NT2/D1 (cell line): Measurements from ENCODE around the gene NXPH3.

ENCODE experiments used
- DNase-seq: peaks from one replicate; pipeline ENCODE4 v3.0.0-alpha.2; 2011; ENCODE audit warnings: low read depth, low spot score
- H3K27me3 ChIP-seq: 2 replicates; pipeline ENCODE4 v1.6.0; 2011; ENCODE audit warnings: mild to moderate bottlenecking; ENCODE audit not compliant: insufficient read length, insufficient read depth
- H3K36me3 ChIP-seq: 2 replicates; pipeline ENCODE4 v1.6.1; 2011; ENCODE audit warnings: mild to moderate bottlenecking, low read length, mixed read lengths; ENCODE audit not compliant: insufficient read depth, insufficient read length
- H3K4me1 ChIP-seq: 2 replicates; pipeline ENCODE4 v1.5.1; 2011; ENCODE audit not compliant: insufficient read depth, insufficient read length
- H3K4me3 ChIP-seq: 2 replicates; pipeline ENCODE4 v1.5.1; 2011; ENCODE audit warnings: low read depth; ENCODE audit not compliant: insufficient read length
- H3K9ac ChIP-seq: 2 replicates; pipeline ENCODE4 v1.6.0; 2011; ENCODE audit warnings: low read depth; ENCODE audit not compliant: insufficient read length
- H3K9me3 ChIP-seq: 2 replicates; pipeline ENCODE4 v1.5.1; 2011; ENCODE audit warnings: mild to moderate bottlenecking, low read length; ENCODE audit not compliant: insufficient read depth
- SUZ12 ChIP-seq: IDR thresholded peaks from 2 replicates; pipeline ENCODE4 v1.6.1; 2011; ENCODE audit not compliant: insufficient read length, insufficient read depth; ENCODE audit errors: extremely low read depth
- YY1 ChIP-seq: IDR thresholded peaks from 2 replicates; pipeline ENCODE4 v1.6.1; 2011; ENCODE audit not compliant: insufficient read length, insufficient read depth
- ZNF274 ChIP-seq: IDR thresholded peaks from 2 replicates; pipeline ENCODE4 v1.6.1; 2011; ENCODE audit warnings: mild to moderate bottlenecking, low read depth, low read length

The NXPH3 gene

GRCh38 chr17:49592263-49592662 is 16.6 kb downstream of the NXPH3 start:
- no peaks in the 10 kb centered on the region for H3K27me3 ChIP-seq
- H3K9me3 ChIP-seq, result no peaks in the 10 kb centered on the region
- no peak overlapping the region for H3K9ac ChIP-seq
- no peak for DNase-seq
- H3K4me1 ChIP-seq, result no peaks in the 10 kb centered on the region
- peaks cover 13% of the 10 kb centered on the region for H3K36me3 ChIP-seq
- no peak for TF ChIP-seq YY1
- no peak for TF ChIP-seq ZNF274
- TF ChIP-seq SUZ12, result no peak
- H3K4me3 ChIP-seq, result no peak overlapping the region

DNA sequence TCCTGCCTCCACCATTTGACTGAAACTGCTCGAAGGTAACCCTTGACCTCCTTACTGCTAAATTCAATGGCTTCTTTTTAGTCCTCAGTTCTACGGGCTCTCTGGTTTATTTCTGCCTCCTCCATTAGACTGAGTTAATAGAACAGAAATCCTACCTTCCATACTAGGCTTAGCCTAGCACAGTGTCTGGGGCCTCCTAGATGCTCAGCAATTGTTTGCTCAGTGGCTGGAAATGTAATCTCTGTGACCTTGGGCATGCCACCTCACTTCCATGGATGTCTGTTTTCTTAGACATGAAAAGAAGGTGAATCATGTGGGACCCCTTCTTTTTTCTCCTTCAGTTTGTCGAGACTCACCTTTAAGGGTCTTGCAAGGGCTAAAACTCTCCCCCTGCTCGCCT is 19.7 kb downstream of the NXPH3 start:
- Histone ChIP-seq H3K9me3 (no peaks in the 10 kb centered on the region), H3K9ac (no peak overlapping the region), H3K36me3 (peaks cover 35% of the 10 kb centered on the region), H3K27me3 (no peaks in the 10 kb centered on the region), H3K4me3 (no peak overlapping the region), H3K4me1 (peaks cover 3% of the 10 kb centered on the region)
- no peak for DNase-seq
- TF ChIP-seq SUZ12, result no peak
- no peak for TF ChIP-seq ZNF274
- no peak for TF ChIP-seq YY1

DNA sequence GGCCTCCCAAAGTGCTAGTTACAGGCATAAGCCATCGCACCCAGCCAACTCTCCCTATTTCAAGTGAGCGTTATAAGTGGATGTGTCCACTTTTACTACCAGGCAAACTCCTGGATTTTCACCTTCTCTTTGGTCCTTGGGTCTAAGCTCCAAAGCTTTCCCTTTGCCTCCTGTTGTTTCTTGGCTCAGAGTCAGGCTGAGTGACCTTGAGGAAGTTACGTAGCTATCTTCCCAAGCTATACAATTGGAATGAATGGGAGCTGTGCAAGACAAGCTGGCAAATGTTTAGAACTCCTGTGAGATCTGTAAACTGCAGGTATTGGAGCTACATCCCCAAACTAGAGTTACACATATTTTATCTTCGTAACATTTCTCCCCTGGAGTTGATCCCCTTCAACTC is 20.3 kb downstream of the NXPH3 start:
- Histone ChIP-seq H3K36me3 (peaks cover 40% of the 10 kb centered on the region), H3K4me1 (peaks cover 7% of the 10 kb centered on the region), H3K27me3 (no peaks in the 10 kb centered on the region), H3K9me3 (no peaks in the 10 kb centered on the region), H3K4me3 (no peak overlapping the region), H3K9ac (no peak overlapping the region)
- DNase-seq, result no peak
- TF ChIP-seq ZNF274 (no peak), YY1 (no peak), SUZ12 (no peak)

DNA sequence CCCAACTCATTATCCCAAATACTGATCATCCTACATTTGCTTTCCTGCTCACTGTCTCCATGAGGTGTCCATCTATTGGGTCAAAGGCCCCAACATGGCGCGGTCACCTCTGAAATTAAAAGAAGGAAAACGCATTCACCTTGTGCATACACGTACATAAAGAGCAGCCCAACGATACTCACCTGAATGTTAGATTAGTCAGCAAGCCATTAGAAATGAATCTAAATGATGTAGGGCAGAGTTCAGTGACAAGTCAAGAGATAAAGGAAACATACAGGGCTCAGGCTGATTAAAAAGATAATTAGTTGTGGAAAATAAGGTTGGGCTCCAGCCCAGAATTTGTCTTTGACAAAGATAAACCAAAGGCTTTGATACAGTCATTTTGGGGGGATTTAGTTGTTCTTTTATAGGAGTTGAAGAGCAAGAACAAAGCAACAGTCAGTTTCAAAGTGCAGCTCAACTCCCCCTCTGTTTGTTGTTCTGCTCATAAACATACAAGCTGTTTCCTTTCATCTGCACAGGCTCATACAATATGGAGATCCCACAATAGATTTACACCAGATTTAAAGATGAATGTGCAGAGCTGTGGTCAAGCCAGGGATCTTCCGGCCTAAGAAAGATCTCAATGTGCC is 21.1 kb downstream of the NXPH3 start:
- Histone ChIP-seq H3K27me3 (no peaks in the 10 kb centered on the region), H3K36me3 (peaks cover 46% of the 10 kb centered on the region), H3K4me3 (no peak overlapping the region), H3K9ac (no peak overlapping the region), H3K4me1 (peaks cover 7% of the 10 kb centered on the region), H3K9me3 (no peaks in the 10 kb centered on the region)
- TF ChIP-seq ZNF274 (no peak), YY1 (no peak), SUZ12 (no peak)
- DNase-seq, result no peak

DNA sequence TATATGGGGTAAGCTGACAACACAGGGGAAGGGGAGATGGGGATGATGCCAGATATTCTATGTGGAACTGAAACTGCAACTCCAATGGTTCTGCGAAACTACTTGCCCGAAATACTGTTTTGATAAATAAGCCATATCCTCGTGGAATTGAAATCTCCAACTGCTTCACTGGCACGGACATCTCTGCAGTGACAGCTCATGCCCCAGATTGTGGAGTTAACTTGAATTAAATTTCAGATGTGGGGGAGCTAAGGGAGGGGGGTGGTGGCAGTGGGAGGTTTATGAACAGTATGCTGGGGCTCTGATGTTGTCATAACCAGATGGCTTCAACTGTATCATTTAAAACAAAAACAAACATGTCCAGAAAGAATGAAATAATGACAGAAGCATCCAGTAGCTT is 21.8 kb downstream of the NXPH3 start:
- TF ChIP-seq ZNF274 (no peak), YY1 (no peak), SUZ12 (no peak)
- Histone ChIP-seq H3K4me1 (peaks cover 7% of the 10 kb centered on the region), H3K4me3 (no peak overlapping the region), H3K36me3 (peaks cover 53% of the 10 kb centered on the region), H3K9ac (no peak overlapping the region), H3K27me3 (no peaks in the 10 kb centered on the region), H3K9me3 (no peaks in the 10 kb centered on the region)
- DNase-seq, result no peak

GRCh38 chr17:49597928-49598655 is 22.4 kb downstream of the NXPH3 start:
- Histone ChIP-seq H3K9me3 (no peaks in the 10 kb centered on the region), H3K27me3 (no peaks in the 10 kb centered on the region), H3K36me3 (peaks cover 57% of the 10 kb centered on the region), H3K4me1 (peaks cover 7% of the 10 kb centered on the region), H3K4me3 (no peak overlapping the region), H3K9ac (no peak overlapping the region)
- no peak for TF ChIP-seq YY1
- DNase-seq, result no peak

- TF ChIP-seq SUZ12, result no peak
- TF ChIP-seq ZNF274, result no peak
- TF ChIP-seq YY1, result no peak
- Histone ChIP-seq H3K36me3 (peaks cover 60% of the 10 kb centered on the region), H3K4me3 (no peak overlapping the region), H3K4me1 (peaks cover 7% of the 10 kb centered on the region), H3K27me3 (no peaks in the 10 kb centered on the region), H3K9ac (no peak overlapping the region), H3K9me3 (no peaks in the 10 kb centered on the region)
- DNase-seq, result no peak
These were observed 23.2 kb downstream of the NXPH3 start for GRCh38 chr17:49598918-49599317.
